Activated CD8-positive, alpha-beta memory T cell treated with anti-CD3 and anti-CD28 coated beads for 36 hours (primary cell): Measurements from ENCODE around the gene OR2V2. TPM values are rescaled to one million over a fixed set of nuclear protein-coding genes. Genes with fewer than 3 reads are reported as not detected.

Experiments
- CTCF ChIA-PET: fragments of 350-600 bp; sonication (Branson Sonifier 250); formaldehyde crosslinking; loops from one replicate; lab custom pipeline; 2021; ENCODE audit warnings: antibody characterized with exemption; lab: Charles Lee
- POLR2A ChIA-PET: fragments of 350-600 bp; sonication (Branson Sonifier 250); formaldehyde crosslinking; loops from one replicate; lab custom pipeline; 2021; ENCODE audit warnings: antibody characterized with exemption; lab: Charles Lee
- total RNA-seq, 2 experiments: library from RNA; stranded (reverse); gene quantifications; one replicate each; pipeline ENCODE4 v1.2.3, GENCODE V29; 2021

OR2V2 gene
- total RNA-seq, 2 experiments from 2014 or later = not detected

- POLR2A ChIA-PET = interaction anchor here (0.7 to 2.7 kb wide), 8 partner anchors 16 to 36 kb away, joined by 3 to 26 read pairs (median 4); partner anchors contain the start of genes RACK1 and TRIM41
- CTCF ChIA-PET = interaction anchor here (0.6 to 7.2 kb wide), 9 partner anchors 13 to 914 kb away, joined by 3 to 94 read pairs (median 6); partner anchors contain the start of genes RACK1, TRIM41 and TRIM52
These were observed 60.0 kb downstream of the OR2V2 start for GRCh38 chr5:181207214-181207959.

- ChIA-PET CTCF (interaction anchor here (1.0 to 7.2 kb wide), 5 partner anchors 13 to 37 kb away, joined by 4 to 94 read pairs (median 10); partner anchors contain the start of genes RACK1 and TRIM41), POLR2A (interaction anchor here (1.0 to 2.7 kb wide), 4 partner anchors 16 to 36 kb away, joined by 3 to 26 read pairs (median 12); partner anchors contain the start of gene RACK1)
These were observed 60.5 kb downstream of the OR2V2 start for GRCh38 chr5:181207960-181208253.

Other genes starting within 250 kb of the OR2V2 start
- gene BTNL8, start 248.4 kb upstream of the OR2V2 start, total RNA-seq = not detected
- gene BTNL3, start 158.7 kb upstream of the OR2V2 start, total RNA-seq = not detected
- not detected for gene BTNL9, start 107.3 kb upstream of the OR2V2 start, total RNA-seq
- not detected for gene OR2V1, start 16.4 kb upstream of the OR2V2 start, total RNA-seq
- 1 to 10 TPM; 1.9 TPM for gene TRIM7, start 57.6 kb downstream of the OR2V2 start, total RNA-seq
- 10 to 100 TPM; 36.5 to 38.6 TPM for gene TRIM41, start 75.7 kb downstream of the OR2V2 start, total RNA-seq
- gene RACK1, start 96.3 kb downstream of the OR2V2 start, total RNA-seq = 1,000 to 10,000 TPM; 2,374 to 2,418 TPM
- gene TRIM52, start 113.6 kb downstream of the OR2V2 start, total RNA-seq = 10 to 100 TPM; 10.4 TPM
- gene OR4F3, start 219.7 kb downstream of the OR2V2 start, total RNA-seq = not detected